Fibroblast of villous mesenchyme (primary cell): ENCODE data around the gene NCAPH2. TPM values are rescaled to one million over a fixed set of nuclear protein-coding genes. Genes with fewer than 3 reads are reported as not detected.

ENCODE experiments used
- DNase-seq: peaks from one replicate; pipeline ENCODE4 v3.0.0-alpha.2; 2010; ENCODE audit warnings: low read depth
- H3K4me3 ChIP-seq: 2 replicates; pipeline ENCODE4 v1.5.1; 2011; ENCODE audit warnings: low read depth, mild to moderate bottlenecking, low read length
- total RNA-seq: library from RNA; depleted of rRNA; stranded (reverse); fragments of >200 nt; gene quantifications from 2 replicates; pipeline ENCODE4 v1.2.3, GENCODE V29; 2012
- TF ChIP-seq, protein P1 (sequence below): IDR thresholded peaks from 2 replicates; pipeline ENCODE4 v1.5.1; 2012; ENCODE audit warnings: low read depth, mild to moderate bottlenecking, low read length; ENCODE audit not compliant: insufficient read depth

The NCAPH2 gene
- total RNA-seq, 1 donor = 27.2 TPM

DNA sequence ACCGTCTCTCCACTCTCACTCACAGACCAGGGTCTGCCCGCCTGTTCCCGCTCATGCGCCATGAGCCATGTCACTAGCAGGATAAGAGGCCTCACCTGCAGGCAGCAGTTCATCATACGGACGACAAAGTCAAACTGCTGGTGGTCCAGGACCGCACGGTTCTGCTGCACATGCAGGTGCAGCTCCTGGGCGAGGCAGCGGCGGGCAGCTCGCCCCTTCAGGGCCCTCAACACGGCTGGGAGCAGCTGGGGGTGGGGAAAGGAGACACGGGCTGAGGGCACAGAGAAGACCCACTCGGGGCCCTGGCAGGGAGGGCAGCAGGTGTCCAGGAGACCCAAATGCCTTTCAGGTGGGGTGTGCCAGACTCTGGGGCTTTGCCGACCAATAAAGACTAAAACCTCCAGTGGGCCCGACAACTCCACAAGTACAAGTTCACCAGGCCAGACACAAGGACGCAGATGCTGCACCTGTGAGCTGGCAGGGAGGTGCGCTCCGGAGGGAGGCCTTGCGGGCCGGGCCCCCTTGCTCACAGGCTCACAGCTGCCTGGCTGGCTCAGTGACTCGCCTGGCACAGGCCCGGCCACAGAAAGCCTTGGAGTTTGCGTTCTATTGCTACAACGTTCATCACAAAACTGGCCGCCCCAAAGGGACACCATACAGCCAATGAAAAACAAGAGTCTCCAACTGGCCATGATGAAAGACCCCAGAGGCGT lies 44.7 kb upstream of the NCAPH2 start:
- H3K4me3 ChIP-seq = no peak overlapping the region
- DNase-seq = no peak
- TF ChIP-seq, protein P1, sequence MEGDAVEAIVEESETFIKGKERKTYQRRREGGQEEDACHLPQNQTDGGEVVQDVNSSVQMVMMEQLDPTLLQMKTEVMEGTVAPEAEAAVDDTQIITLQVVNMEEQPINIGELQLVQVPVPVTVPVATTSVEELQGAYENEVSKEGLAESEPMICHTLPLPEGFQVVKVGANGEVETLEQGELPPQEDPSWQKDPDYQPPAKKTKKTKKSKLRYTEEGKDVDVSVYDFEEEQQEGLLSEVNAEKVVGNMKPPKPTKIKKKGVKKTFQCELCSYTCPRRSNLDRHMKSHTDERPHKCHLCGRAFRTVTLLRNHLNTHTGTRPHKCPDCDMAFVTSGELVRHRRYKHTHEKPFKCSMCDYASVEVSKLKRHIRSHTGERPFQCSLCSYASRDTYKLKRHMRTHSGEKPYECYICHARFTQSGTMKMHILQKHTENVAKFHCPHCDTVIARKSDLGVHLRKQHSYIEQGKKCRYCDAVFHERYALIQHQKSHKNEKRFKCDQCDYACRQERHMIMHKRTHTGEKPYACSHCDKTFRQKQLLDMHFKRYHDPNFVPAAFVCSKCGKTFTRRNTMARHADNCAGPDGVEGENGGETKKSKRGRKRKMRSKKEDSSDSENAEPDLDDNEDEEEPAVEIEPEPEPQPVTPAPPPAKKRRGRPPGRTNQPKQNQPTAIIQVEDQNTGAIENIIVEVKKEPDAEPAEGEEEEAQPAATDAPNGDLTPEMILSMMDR = no peak

DNA sequence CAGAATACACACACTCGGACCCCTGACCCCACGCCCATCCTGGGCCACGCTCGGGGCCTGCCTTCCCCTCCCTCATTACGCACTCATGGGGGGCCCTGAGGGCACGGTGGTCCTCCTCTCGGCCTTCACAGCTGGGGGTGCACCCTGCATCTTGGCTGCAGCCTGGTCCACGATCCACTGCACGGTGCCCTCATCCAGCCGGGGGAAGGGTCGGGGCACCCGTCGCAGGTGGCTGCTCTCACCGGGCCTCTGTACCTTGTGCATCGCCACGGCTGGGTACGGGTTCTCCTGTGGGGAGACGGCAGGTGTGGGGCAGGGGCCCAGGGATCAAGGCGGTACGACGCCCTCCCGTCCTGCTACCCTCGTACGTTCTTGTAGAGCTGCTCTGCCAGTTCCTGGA lies 43.6 kb upstream of the NCAPH2 start:
- TF ChIP-seq, protein P1 = no peak
- no peak for DNase-seq
- H3K4me3 ChIP-seq = no peak overlapping the region

DNA sequence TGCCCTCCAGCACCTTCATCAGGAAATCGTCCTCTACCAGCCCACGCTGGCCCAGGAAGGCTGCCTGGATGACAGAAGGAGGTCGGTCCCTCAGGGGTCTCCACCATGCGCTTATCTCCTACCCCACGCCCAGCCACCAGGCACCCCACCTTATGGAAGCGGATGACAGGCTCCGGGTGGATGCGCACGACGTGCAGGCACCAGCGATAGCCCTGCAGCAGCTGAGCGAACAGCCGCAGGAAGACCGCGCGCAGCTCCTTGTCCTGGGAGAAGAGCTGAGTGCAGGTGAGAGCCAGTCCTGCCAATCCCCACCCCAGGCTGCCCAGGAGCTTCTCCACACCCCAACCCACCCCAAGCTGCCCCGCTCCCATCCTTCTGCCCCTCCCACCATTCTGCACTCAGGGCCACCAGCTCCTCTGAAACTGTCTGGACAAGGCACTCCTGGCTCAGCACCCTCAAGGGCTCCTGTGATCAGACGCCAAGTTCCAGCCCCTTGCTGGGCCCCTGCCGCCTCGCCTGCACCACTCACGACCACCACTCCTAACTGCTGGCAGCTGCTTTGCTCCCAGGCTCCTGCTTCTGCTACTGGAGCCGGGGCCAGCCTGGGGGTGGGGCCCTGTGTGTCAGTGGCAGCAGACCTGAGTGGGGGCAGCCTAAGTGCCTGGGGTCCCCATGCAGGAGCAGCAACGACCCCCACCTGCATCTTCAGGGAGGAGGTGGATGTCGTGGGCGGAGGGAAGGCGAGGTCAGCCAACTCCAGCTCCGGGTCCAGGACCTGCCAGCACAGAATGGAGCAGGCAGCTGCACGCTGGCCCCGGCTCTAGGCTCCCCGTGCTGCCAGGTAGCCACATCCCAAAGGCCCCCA lies 42.7 kb upstream of the NCAPH2 start:
- no peak for DNase-seq

DNA sequence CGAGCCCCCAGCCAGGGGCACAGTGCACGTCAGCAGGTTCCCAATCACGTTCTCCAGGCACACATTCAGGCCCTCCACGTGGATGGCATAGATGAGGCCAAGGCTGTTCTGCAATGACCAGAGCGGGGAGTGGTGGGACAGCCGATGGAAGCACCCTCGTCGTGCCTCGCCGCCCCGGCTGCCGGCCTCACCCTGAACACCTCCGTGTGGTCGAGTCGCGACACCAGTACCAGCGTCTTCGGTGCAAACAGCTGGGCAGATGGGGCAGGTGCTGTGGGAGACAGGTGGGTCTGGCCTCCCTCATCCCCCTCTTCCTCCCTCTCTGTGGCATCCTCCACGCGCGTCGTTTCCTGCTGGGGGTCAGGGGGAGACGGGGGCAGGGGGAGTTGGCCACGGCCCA lies 40.7 kb upstream of the NCAPH2 start:
- DNase-seq = no peak
- TF ChIP-seq, protein P1 = no peak

More for the DNA sequence above, 42.7 kb upstream of the NCAPH2 start:
- TF ChIP-seq, protein P1 = no peak
- no peak overlapping the region for H3K4me3 ChIP-seq

DNA sequence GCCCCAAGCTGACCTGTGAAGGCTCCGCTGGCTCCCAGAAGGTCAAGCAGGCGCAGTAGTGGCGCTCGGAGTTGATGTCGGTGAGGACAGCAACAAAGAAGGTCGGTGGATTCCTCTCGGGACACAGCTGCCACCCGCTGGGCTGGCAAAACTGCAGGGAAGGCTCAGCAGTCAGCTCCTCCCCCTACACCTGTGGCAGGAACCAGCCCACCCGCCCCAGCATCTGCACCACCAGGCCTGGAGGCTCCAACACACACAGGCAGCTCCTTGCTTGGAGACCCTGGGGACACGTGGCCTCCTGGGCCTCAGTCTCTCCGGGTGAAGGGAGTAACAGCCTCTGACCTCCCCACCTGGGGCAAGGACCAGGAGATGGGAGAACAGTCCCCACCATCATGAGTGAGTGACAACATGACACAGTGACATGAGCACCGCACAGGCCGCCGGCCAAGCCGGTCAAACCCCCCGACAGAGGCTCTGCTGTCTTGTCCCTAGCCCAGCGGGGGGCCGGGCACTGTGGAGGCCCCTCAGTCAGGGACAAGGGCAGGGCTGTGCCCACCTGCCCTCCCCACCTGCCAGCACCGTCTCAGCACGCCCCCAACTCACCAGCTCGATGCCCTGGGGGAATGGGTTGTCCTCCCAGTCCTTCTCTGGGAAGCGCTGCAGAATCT lies 40.1 kb upstream of the NCAPH2 start:
- DNase-seq = no peak

More for the DNA sequence above, 40.7 kb upstream of the NCAPH2 start:
- no peak overlapping the region for H3K4me3 ChIP-seq

DNA sequence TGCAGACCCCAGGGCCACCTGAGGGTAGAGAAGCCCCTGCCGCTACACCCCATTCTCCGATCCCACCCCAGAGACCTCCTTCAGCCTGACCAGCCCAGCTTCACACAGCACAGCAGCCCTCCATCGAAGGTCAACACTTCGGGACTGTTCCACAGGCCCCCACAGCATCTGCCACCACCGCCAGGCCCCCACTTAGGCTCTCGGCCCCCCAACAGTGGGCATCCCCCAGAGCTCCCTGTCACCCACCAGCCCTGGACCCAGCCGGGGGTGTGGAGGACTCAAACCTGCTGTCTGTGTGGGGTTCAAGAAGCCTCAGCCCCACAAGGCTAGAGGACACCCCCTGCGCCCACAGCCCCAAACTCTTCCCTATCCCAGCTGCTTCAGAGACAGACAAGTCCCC lies 39.4 kb upstream of the NCAPH2 start:
- no peak for DNase-seq
- H3K4me3 ChIP-seq = no peak overlapping the region
- TF ChIP-seq, protein P1 = no peak

More for the DNA sequence above, 40.1 kb upstream of the NCAPH2 start:
- TF ChIP-seq, protein P1 = no peak
- no peak overlapping the region for H3K4me3 ChIP-seq
